ENCODE data around the gene GSAP. TPM values are rescaled to one million over a fixed set of nuclear protein-coding genes. Genes with fewer than 3 reads are reported as not detected.
"Not testable (repeated sequence)": the region's sequence is repeated elsewhere in the genome, so short reads cannot be mapped to it uniquely, and the experiment has no call there.

Gene GSAP
- total RNA-seq, 1 experiment from 2014 or later = 25.7 TPM

DNA sequence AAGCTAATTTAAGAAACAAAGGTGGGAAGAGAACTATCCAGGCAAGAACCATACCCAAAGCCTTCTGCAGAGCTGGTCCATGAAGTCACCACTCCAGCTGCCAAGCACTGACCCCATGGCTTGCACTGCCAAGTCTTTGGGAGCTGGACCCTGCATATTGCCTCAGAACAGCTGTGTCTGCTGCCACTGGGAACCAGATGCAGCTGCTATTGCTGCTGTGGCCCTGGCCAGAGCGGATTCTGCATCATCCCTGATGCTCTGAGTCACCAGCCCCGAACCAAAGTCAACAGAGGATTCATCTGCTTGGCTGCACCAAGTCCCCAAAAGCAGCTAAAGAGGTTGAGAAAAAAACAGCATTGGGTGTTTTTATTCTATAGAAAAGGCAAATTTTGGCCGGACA, 39.2 kb upstream of the GSAP start:
- no peak overlapping the region for H3K4me3 ChIP-seq (ENCODE audit: low read depth, low read length)
- ChIA-PET POLR2A (no interaction called here), CTCF (no interaction called here)
- no peaks in the 10 kb centered on the region for H3K36me3 ChIP-seq (ENCODE audit: control insufficient read depth, insufficient read depth, low read length)
- H3K4me3 Mint-ChIP-seq (ENCODE audit: unreplicated experiment) = no peak overlapping the region
- H3K9me3 Mint-ChIP-seq (ENCODE audit: unreplicated experiment) = no peaks in the 10 kb centered on the region
- no peaks in the 10 kb centered on the region for H3K9me3 ChIP-seq
- no peaks in the 10 kb centered on the region for H3K36me3 Mint-ChIP-seq (ENCODE audit: insufficient read depth, unreplicated experiment)
- no peak for DNase-seq
- H3K27ac Mint-ChIP-seq (ENCODE audit: unreplicated experiment) = no peak overlapping the region
- no TSS peak for BruUV-seq (replicated peaks)
- H3K27me3 Mint-ChIP-seq (ENCODE audit: insufficient read depth, unreplicated experiment) = no peaks in the 10 kb centered on the region
- no peak for TF ChIP-seq CTCF (IDR thresholded peaks at IDR 0.05; ENCODE audit: insufficient read depth in 1 of 2, low read depth in 1 of 2, low read length in 1 of 2, severe bottlenecking in 1 of 2, unreplicated experiment in 1 of 2)
- H3K27me3 ChIP-seq (replicated peaks; ENCODE audit: control insufficient read depth, insufficient read depth, low read length) = no peaks in the 10 kb centered on the region
- peaks cover 30% of the 10 kb centered on the region for H3K4me1 ChIP-seq
- peaks cover 15% of the 10 kb centered on the region for H3K4me1 Mint-ChIP-seq (ENCODE audit: low read depth, unreplicated experiment)
- intact Hi-C loops (cut with micrococcal nuclease; ENCODE audit: unreplicated experiment) = no loop called here

- no TSS peak for BruUV-seq (replicated peaks)
- Mint-ChIP-seq H3K4me3 (ENCODE audit: unreplicated experiment) (no peak overlapping the region), H3K4me1 (ENCODE audit: low read depth, unreplicated experiment) (peaks cover 15% of the 10 kb centered on the region), H3K36me3 (ENCODE audit: insufficient read depth, unreplicated experiment) (no peaks in the 10 kb centered on the region), H3K9me3 (ENCODE audit: unreplicated experiment) (no peaks in the 10 kb centered on the region), H3K27ac (ENCODE audit: unreplicated experiment) (no peak overlapping the region), H3K27me3 (ENCODE audit: insufficient read depth, unreplicated experiment) (no peaks in the 10 kb centered on the region)
- DNase-seq = no peak
- Histone ChIP-seq H3K4me3 (ENCODE audit: low read depth, low read length) (no peak overlapping the region), H3K27me3 (replicated peaks; ENCODE audit: control insufficient read depth, insufficient read depth, low read length) (no peaks in the 10 kb centered on the region), H3K4me1 (peaks cover 25% of the 10 kb centered on the region), H3K36me3 (ENCODE audit: control insufficient read depth, insufficient read depth, low read length) (no peaks in the 10 kb centered on the region), H3K9me3 (no peaks in the 10 kb centered on the region)
- ChIA-PET CTCF (no interaction called here), POLR2A (no interaction called here)
- intact Hi-C loops (cut with micrococcal nuclease; ENCODE audit: unreplicated experiment) = no loop called here
- no peak for TF ChIP-seq CTCF (IDR thresholded peaks at IDR 0.05; ENCODE audit: insufficient read depth in 1 of 2, low read depth in 1 of 2, low read length in 1 of 2, severe bottlenecking in 1 of 2, unreplicated experiment in 1 of 2)
Measured at GRCh38 chr7:77454802-77455201, 38.7 kb upstream of the GSAP start.

GRCh38 chr7:77453531-77453930, 37.4 kb upstream of the GSAP start:
- Histone ChIP-seq H3K4me1 (peaks cover 12% of the 10 kb centered on the region), H3K27me3 (replicated peaks; ENCODE audit: control insufficient read depth, insufficient read depth, low read length) (no peaks in the 10 kb centered on the region), H3K9me3 (no peaks in the 10 kb centered on the region), H3K4me3 (ENCODE audit: low read depth, low read length) (no peak overlapping the region), H3K36me3 (ENCODE audit: control insufficient read depth, insufficient read depth, low read length) (no peaks in the 10 kb centered on the region)
- POLR2A ChIA-PET = no interaction called here
- Mint-ChIP-seq H3K27ac (ENCODE audit: unreplicated experiment) (no peak overlapping the region), H3K4me3 (ENCODE audit: unreplicated experiment) (no peak overlapping the region), H3K4me1 (ENCODE audit: low read depth, unreplicated experiment) (peaks cover 15% of the 10 kb centered on the region), H3K27me3 (ENCODE audit: insufficient read depth, unreplicated experiment) (no peaks in the 10 kb centered on the region), H3K36me3 (ENCODE audit: insufficient read depth, unreplicated experiment) (no peaks in the 10 kb centered on the region), H3K9me3 (ENCODE audit: unreplicated experiment) (peaks cover 10% of the 10 kb centered on the region)
- DNase-seq = no peak
- CTCF ChIA-PET = no interaction called here
- BruUV-seq (replicated peaks) = no TSS peak
- intact Hi-C loops (cut with micrococcal nuclease; ENCODE audit: unreplicated experiment) = no loop called here
- TF ChIP-seq CTCF (IDR thresholded peaks at IDR 0.05; ENCODE audit: insufficient read depth in 1 of 2, low read depth in 1 of 2, low read length in 1 of 2, severe bottlenecking in 1 of 2, unreplicated experiment in 1 of 2) = no peak

DNA sequence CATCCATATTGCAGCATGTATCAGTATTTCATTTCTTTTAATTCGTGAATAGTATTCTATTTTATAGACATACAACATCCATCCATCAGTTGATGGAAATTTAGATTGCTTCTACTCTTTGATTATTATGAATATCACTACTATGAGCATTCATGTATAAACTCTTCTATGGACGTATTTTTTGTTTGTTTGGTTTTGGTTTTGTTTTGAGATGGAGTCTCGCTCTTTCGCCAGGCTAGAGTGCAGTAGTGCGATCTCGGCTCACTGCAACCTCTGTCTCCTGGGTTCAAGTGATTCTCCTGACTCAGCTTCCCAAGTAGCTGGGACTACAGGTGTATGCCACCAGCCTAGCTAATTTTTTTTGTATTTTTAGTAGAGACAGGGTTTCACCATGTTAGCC, 35.8 kb upstream of the GSAP start:
- DNase-seq; H3K4me3 ChIP-seq (ENCODE audit: low read depth, low read length); H3K4me1 ChIP-seq; H3K36me3 ChIP-seq (ENCODE audit: control insufficient read depth, insufficient read depth, low read length); H3K4me1 Mint-ChIP-seq (ENCODE audit: low read depth, unreplicated experiment); H3K9me3 Mint-ChIP-seq (ENCODE audit: unreplicated experiment); H3K27me3 Mint-ChIP-seq (ENCODE audit: insufficient read depth, unreplicated experiment); POLR2A ChIA-PET; BruUV-seq (replicated peaks); H3K9me3 ChIP-seq; H3K27ac Mint-ChIP-seq (ENCODE audit: unreplicated experiment); H3K36me3 Mint-ChIP-seq (ENCODE audit: insufficient read depth, unreplicated experiment); H3K27me3 ChIP-seq (replicated peaks; ENCODE audit: control insufficient read depth, insufficient read depth, low read length); H3K4me3 Mint-ChIP-seq (ENCODE audit: unreplicated experiment); CTCF ChIA-PET; intact Hi-C loops (cut with micrococcal nuclease; ENCODE audit: unreplicated experiment): not testable (repeated sequence)

Measured in Caco-2 (cell line).